A549 treated with Mapracorat at 1 μM for 4 hours (cell line): ENCODE data around the gene AMER2. TPM values are rescaled to one million over a fixed set of nuclear protein-coding genes. Genes with fewer than 3 reads are reported as not detected.

Source experiments
- total RNA-seq: library from RNA; stranded (reverse); fragments of 200-300 nt; extraction: Qiagen RNA extraction; gene quantifications from 5 replicates; pipeline ENCODE4 v1.2.3, GENCODE V29; 2022

AMER2 gene, protein sequence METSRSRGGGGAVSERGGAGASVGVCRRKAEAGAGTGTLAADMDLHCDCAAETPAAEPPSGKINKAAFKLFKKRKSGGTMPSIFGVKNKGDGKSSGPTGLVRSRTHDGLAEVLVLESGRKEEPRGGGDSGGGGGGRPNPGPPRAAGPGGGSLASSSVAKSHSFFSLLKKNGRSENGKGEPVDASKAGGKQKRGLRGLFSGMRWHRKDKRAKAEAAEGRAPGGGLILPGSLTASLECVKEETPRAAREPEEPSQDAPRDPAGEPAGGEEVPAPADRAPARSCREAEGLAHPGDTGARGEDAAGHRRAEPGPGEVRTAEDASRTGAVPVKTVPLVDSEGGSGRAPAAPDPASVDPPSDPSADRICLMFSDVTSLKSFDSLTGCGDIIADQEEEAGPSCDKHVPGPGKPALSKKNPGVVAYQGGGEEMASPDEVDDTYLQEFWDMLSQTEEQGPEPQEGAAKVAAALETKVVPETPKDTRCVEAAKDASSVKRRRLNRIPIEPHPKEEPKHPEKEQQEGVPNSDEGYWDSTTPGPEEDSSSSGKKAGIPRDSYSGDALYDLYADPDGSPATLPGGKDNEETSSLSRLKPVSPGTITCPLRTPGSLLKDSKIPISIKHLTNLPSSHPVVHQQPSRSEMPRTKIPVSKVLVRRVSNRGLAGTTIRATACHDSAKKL
- not detected in 5 replicates for total RNA-seq

DNA sequence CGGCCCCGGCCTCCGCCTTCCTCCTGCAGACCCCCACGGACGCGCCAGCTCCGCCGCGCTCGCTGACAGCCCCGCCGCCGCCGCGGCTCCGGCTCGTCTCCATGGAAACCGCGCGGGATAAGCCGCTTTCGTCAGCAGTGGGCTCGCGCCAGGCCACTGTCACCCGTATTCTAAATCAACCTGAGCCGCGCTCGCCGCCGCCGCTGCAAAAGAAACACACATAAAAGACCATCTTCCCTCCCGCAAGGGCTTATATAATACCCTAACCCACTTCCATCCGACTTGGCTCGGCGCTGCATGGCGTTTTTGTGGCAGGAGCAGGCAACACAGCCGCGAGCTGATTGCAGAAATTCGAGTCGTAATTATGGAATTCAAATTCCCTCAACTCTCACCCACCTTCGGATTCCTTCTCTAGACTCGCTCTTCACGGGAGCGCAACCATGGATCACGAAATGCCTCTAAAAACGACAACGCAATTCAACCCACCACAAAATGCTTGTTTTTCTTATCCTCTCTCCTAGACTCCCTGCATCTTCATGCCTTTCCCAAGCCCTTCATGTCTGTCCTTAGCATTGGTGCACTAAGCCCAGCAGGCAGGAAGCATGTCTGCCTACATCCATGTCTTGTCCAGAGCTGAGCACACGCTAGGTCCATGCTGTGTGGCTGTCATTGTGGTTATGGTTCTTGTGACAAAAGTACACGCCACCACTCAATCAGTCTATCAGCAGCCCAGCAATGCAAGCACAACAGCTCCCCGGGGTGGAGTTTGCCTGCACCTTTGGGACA lies at the start of gene AMER2:
Gene AMER2 (minus strand): TSS at position 772 of the 786 bp plus-strand sequence. CDS start 669 bp downstream, at position 103.

Other genes with a start within 250 kb of the AMER2 start
- 0.14 to 0.25 TPM (median 0.18 TPM) in 5 replicates for gene PABPC3, start 76.2 kb downstream of the AMER2 start, total RNA-seq
- gene MTMR6, start 115.2 kb upstream of the AMER2 start, total RNA-seq, result 7.4 to 9.8 TPM (median 8.8 TPM) in 5 replicates
- 15.3 to 21.1 TPM (median 17.6 TPM) in 5 replicates for gene NUP58, start 129.3 kb upstream of the AMER2 start, total RNA-seq
- gene ATP8A2, start 199.7 kb upstream of the AMER2 start, total RNA-seq, result 0.05 TPM in 1 of 5 replicates, not detected in the others